CD4-positive, alpha-beta T cell (primary cell): ENCODE data around the gene CDC16. TPM values are rescaled to one million over a fixed set of nuclear protein-coding genes. Genes with fewer than 3 reads are reported as not detected.

Source experiments
- ATAC-seq: fragments of 200-7000 bp; cut with Tn5 transposase; one replicate; pipeline ENCODE4 v1.10.0; 2022; ENCODE audit warnings: mild to moderate bottlenecking; ENCODE audit not compliant: poor library complexity
- CTCF ChIA-PET: fragments of 350-600 bp; sonication (Branson Sonifier 250); formaldehyde crosslinking; loops from one replicate; lab custom pipeline; 2021; ENCODE audit warnings: antibody characterized with exemption, inconsistent platforms; lab: Charles Lee
- POLR2A ChIA-PET: fragments of 350-600 bp; sonication (Branson Sonifier 250); formaldehyde crosslinking; loops from one replicate; lab custom pipeline; 2021; ENCODE audit warnings: antibody characterized with exemption, inconsistent platforms; lab: Charles Lee
- DNase-seq, 14 experiments: peaks; one replicate each; pipeline ENCODE4 v3.0.0-alpha.2; 2013 to 2020; ENCODE audit warnings: mixed read lengths in 2 of 14
- H3K27ac ChIP-seq, 2 donors: one replicate each; pipeline versions ENCODE4 v1.5.1 to v1.7.0; 2013; ENCODE audit warnings: low read length in 2 of 2, low read depth in 1 of 2, mild to moderate bottlenecking in 1 of 2
- H3K27me3 ChIP-seq, 2 experiments: 1 replicate in 1 of 2; 2 replicates in 1 of 2; pipeline versions ENCODE4 v1.6.1 to v1.7.0; 2013; ENCODE audit warnings: low read length in 2 of 2, control low read depth in 1 of 2, mild to moderate bottlenecking in 1 of 2, moderate library complexity in 1 of 2; ENCODE audit not compliant: insufficient read depth in 2 of 2, control insufficient read depth in 1 of 2
- H3K36me3 ChIP-seq: one replicate; pipeline ENCODE4 v1.6.1; 2013; ENCODE audit warnings: low read length, control low read depth; ENCODE audit not compliant: insufficient read depth
- H3K4me1 ChIP-seq: one replicate; pipeline ENCODE4 v1.6.1; 2013; ENCODE audit warnings: low read length, control low read depth; ENCODE audit not compliant: insufficient read depth
- H3K4me3 ChIP-seq: one replicate; pipeline ENCODE4 v1.5.1; 2013; ENCODE audit warnings: mild to moderate bottlenecking, low read length, moderate library complexity
- H3K9me3 ChIP-seq, 2 experiments: 1 replicate in 1 of 2; 2 replicates in 1 of 2; pipeline versions ENCODE4 v1.6.1 to v1.7.0; 2013; ENCODE audit warnings: low read length in 2 of 2, mild to moderate bottlenecking in 2 of 2, control low read depth in 1 of 2, moderate library complexity in 1 of 2; ENCODE audit not compliant: control insufficient read depth in 1 of 2, insufficient read depth in 1 of 2
- H3K27ac Mint-ChIP-seq: one replicate; pipeline ENCODE4 v1.8.0; 2020; ENCODE audit warnings: mixed read lengths
- H3K27me3 Mint-ChIP-seq: one replicate; pipeline ENCODE4 v1.8.0; 2021; ENCODE audit warnings: mixed read lengths
- H3K36me3 Mint-ChIP-seq: one replicate; pipeline ENCODE4 v1.8.0; 2021; ENCODE audit warnings: low read depth, mixed read lengths
- H3K4me1 Mint-ChIP-seq: one replicate; pipeline ENCODE4 v1.8.0; 2021; ENCODE audit warnings: low read depth, mixed read lengths
- H3K4me3 Mint-ChIP-seq: one replicate; pipeline ENCODE4 v1.8.0; 2020; ENCODE audit warnings: mild to moderate bottlenecking, mixed read lengths
- H3K9me3 Mint-ChIP-seq: one replicate; pipeline ENCODE4 v1.8.0; 2020; ENCODE audit warnings: mixed read lengths
- intact Hi-C, 2 experiments: fragments of 100-400 bp; cut with DNase I in 1 of 2; cut with micrococcal nuclease in 1 of 2; formaldehyde crosslinking; loops; one replicate each; pipeline versions ENCODE4 v1.15.1 to v1.9.0; 2023 to 2025; cut with DNase I, micrococcal nuclease
- polyA plus RNA-seq, 2 donors: library from polyadenylated mRNA; unstranded; fragments of 120-200 nt; gene quantifications; one replicate each; pipeline ENCODE4 v1.2.1, GENCODE V29; 2013
- total RNA-seq, 174 experiments: library from RNA in 2 of 174; stranded (reverse) in 2 of 174; gene quantifications; one replicate each; pipeline ENCODE4 v1.2.3 and lab custom pipeline; 2021 to 2026
- TF ChIP-seq, protein P1 (sequence below): fragments of 200-600 bp; IDR thresholded peaks from one replicate; pipeline ENCODE4 v1.8.0; 2022; ENCODE audit warnings: antibody characterized with exemption, mild to moderate bottlenecking

CDC16 gene, protein sequence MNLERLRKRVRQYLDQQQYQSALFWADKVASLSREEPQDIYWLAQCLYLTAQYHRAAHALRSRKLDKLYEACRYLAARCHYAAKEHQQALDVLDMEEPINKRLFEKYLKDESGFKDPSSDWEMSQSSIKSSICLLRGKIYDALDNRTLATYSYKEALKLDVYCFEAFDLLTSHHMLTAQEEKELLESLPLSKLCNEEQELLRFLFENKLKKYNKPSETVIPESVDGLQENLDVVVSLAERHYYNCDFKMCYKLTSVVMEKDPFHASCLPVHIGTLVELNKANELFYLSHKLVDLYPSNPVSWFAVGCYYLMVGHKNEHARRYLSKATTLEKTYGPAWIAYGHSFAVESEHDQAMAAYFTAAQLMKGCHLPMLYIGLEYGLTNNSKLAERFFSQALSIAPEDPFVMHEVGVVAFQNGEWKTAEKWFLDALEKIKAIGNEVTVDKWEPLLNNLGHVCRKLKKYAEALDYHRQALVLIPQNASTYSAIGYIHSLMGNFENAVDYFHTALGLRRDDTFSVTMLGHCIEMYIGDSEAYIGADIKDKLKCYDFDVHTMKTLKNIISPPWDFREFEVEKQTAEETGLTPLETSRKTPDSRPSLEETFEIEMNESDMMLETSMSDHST
- total RNA-seq (10 to 100 TPM; 68.4 to 69.4 TPM), total RNA-seq (lab: John Stamatoyannopoulos, UW) (29.9 to 112 (median 68.3) reads per million in 172 experiments)
- polyA plus RNA-seq (2013, experiment 1 of 2): 69.4 TPM
- polyA plus RNA-seq (2013, experiment 2 of 2): 63.9 TPM

DNA sequence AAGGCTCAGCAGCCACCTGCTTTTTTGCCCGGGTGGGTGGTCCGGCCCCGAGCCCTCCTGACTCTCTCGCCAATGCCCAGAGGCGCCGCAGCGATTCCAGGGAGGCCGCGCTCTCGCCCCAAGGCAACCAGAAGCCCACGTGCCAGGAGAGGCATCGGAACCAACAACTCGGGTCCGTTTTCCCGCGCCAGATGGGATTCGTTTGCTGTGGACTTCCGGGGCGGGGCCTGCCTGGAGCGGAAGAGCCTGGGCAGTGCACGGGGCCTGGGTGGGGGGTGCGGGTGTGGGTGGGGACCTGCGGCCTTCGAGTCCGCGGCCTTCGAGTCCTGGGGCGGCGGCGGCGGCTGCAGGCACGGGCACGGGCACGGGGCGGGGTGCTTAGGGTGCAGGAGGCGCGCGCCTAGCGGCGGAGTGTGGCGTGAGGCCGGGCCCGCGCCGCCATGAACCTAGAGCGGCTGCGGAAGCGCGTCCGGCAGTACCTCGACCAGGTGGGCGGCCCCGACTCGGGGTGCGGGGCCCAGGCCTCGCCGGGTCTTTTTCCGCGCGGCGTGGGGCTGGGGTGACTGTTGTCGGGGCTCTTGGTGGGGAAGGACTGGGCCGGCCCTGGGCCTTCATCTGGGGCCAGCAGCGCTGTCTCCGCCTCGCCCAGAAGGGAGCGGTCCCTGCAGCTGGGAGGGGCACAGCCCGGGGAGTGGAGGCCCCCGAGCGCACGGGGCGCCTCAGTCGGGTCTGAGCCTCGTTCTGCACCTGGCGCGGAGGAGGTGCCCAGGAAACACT is at the start of gene CDC16:
CDC16 (plus strand) TSS at position 253 of the 777 bp plus-strand sequence; CDS start at position 441, 188 bp downstream.
- intact Hi-C loops: loop anchor here in 1 of 2 experiments (2.0 kb wide), 1 partner anchor 46 kb away; the partner anchor contains the start of gene UPF3A
- peaks cover 32% of the 10 kb centered on the region for H3K36me3 ChIP-seq
- H3K27me3 Mint-ChIP-seq: no peaks in the 10 kb centered on the region
- peak within 1 kb of the TSS; percentile 87 for H3K4me3 ChIP-seq
- H3K36me3 Mint-ChIP-seq: peaks cover 39% of the 10 kb centered on the region
- DNase-seq (peak; percentile 63 to 90 (median 82)), ATAC-seq (peak; percentile 82)
- H3K27ac Mint-ChIP-seq: peak within 1 kb of the TSS; percentile 85
- H3K27ac ChIP-seq: peak within 1 kb of the TSS in 1 of 2 donors; percentile 22
- peaks cover 33% of the 10 kb centered on the region for H3K4me1 Mint-ChIP-seq
- POLR2A ChIA-PET: interaction anchor here (0.5 to 1.7 kb wide), 3 partner anchors 44 to 104 kb away, joined by 3 to 6 read pairs (median 3); partner anchors contain the start of gene UPF3A
- TF ChIP-seq, protein P1, sequence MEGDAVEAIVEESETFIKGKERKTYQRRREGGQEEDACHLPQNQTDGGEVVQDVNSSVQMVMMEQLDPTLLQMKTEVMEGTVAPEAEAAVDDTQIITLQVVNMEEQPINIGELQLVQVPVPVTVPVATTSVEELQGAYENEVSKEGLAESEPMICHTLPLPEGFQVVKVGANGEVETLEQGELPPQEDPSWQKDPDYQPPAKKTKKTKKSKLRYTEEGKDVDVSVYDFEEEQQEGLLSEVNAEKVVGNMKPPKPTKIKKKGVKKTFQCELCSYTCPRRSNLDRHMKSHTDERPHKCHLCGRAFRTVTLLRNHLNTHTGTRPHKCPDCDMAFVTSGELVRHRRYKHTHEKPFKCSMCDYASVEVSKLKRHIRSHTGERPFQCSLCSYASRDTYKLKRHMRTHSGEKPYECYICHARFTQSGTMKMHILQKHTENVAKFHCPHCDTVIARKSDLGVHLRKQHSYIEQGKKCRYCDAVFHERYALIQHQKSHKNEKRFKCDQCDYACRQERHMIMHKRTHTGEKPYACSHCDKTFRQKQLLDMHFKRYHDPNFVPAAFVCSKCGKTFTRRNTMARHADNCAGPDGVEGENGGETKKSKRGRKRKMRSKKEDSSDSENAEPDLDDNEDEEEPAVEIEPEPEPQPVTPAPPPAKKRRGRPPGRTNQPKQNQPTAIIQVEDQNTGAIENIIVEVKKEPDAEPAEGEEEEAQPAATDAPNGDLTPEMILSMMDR: no peak
- no peaks in the 10 kb centered on the region for H3K9me3 Mint-ChIP-seq
- CTCF ChIA-PET: interaction anchor here (0.6 to 0.7 kb wide), 2 partner anchors 9 to 124 kb away, joined by 3 read pairs; no protein-coding TSS in a partner anchor
- peak within 1 kb of the TSS; percentile 92 for H3K4me3 Mint-ChIP-seq
- no peaks in the 10 kb centered on the region for H3K27me3 ChIP-seq
- H3K4me1 ChIP-seq: peaks cover 20% of the 10 kb centered on the region
- no peaks in the 10 kb centered on the region for H3K9me3 ChIP-seq

DNA sequence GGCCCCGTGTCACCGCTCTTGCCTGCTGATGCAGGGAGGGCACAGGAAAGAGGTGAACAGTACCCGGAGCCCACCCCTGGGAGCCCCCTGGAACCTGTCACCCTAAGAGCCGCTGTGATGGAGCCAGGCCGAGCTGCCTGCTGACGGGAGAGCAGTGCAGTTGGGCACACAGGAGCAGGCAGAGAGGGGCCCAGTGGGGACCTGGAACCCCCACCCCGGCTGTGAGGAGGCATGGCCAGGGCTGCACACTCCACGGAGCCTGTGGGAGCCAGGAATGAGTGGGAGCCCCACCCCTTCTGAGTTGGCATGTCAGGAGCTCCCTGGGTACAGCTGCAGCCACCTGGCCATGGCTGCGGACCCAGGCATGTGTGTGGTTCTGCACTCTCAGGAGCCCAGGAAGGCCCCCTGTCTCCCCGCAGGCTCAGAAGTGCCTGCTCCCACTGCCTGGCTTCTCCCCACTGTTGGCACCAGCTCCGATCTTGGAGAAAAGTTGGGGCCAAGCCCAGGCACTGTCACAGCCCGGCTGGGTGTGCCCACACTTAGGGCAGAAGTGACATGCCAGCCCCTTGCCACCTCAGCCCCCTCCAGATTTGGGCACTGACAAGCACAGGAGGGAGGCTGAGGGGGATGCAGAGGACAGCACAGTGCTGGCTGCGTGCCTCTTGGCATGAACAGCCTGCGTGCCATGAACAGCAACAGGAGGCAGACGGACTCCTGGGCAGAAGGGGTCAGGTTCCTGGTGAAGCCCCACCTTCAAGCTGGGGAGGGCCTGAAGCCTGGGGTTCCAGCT is 49.3 kb upstream of the CDC16 start:
- no peak overlapping the region for H3K4me3 Mint-ChIP-seq
- peaks cover 38% of the 10 kb centered on the region for H3K4me1 Mint-ChIP-seq
- Histone ChIP-seq H3K4me3 (no peak overlapping the region), H3K9me3 (peaks cover 6 to 20% of the 10 kb centered on the region in 2 experiments), H3K36me3 (no peaks in the 10 kb centered on the region), H3K27me3 (no peaks in the 10 kb centered on the region), H3K4me1 (peaks cover 2% of the 10 kb centered on the region), H3K27ac (no peak overlapping the region)
- no peaks in the 10 kb centered on the region for H3K9me3 Mint-ChIP-seq
- CTCF ChIA-PET: no interaction called here
- no peaks in the 10 kb centered on the region for H3K27me3 Mint-ChIP-seq
- ATAC-seq (no peak), DNase-seq (no peak)
- intact Hi-C loops: no loop called here
- POLR2A ChIA-PET: no interaction called here
- H3K36me3 Mint-ChIP-seq: no peaks in the 10 kb centered on the region
- no peak overlapping the region for H3K27ac Mint-ChIP-seq
- TF ChIP-seq, protein P1: no peak
